SK-N-SH (cell line): ENCODE results near the gene CLRN2. TPM values are rescaled to one million over a fixed set of nuclear protein-coding genes. Genes with fewer than 3 reads are reported as not detected.

Experiments used
- CTCF ChIA-PET: fragments of 300-600, 350-600 bp; formaldehyde crosslinking; extraction: SDS; loops from one replicate; lab custom pipeline; 2021; lab: Yijun Ruan, JAX
- POLR2A ChIA-PET: fragments of 350-600 bp; sonication (Branson Sonifier 250); formaldehyde crosslinking; extraction: SDS; loops from one replicate; lab custom pipeline; 2020; ENCODE audit warnings: antibody characterized with exemption, inconsistent platforms; lab: Yijun Ruan, JAX
- DNase-seq: peaks from one replicate; pipeline ENCODE4 v3.0.0; 2012
- H2AFZ ChIP-seq: fragments of 200-600 bp; sonication (generic); 2 replicates; pipeline ENCODE4 v1.8.1; 2016; ENCODE audit warnings: antibody characterized with exemption, mild to moderate bottlenecking, low read depth
- H3F3A ChIP-seq: fragments of 200-600 bp; sonication (generic); replicated peaks from 2 replicates; pipeline ENCODE3; 2016; ENCODE audit warnings: antibody characterized with exemption, mild to moderate bottlenecking; ENCODE audit not compliant: insufficient read depth
- H3K27ac ChIP-seq, 2 experiments: fragments of 200-500 bp in 1 of 2; fragments of 200-600 bp in 1 of 2; sonication (Bioruptor generic) in 1 of 2; sonication (generic), shearing (Covaris generic) in 1 of 2; 2 replicates each; pipeline versions ENCODE4 v1.5.1 to v1.6.1; 2014 to 2016; ENCODE audit warnings: low read depth in 2 of 2, inconsistent platforms in 1 of 2, low read length in 1 of 2, mild to moderate bottlenecking in 1 of 2, mixed read lengths in 1 of 2
- H3K27me3 ChIP-seq: fragments of 200-600 bp; sonication (generic), shearing (Covaris generic); 2 replicates; pipeline ENCODE4 v1.6.1; 2016; ENCODE audit warnings: mixed run types; ENCODE audit not compliant: insufficient read depth
- H3K36me3 ChIP-seq, 2 experiments: fragments of 200-500 bp in 1 of 2; fragments of 200-600 bp in 1 of 2; sonication (Bioruptor generic) in 1 of 2; sonication (generic) in 1 of 2; replicated peaks in 1 of 2; 2 replicates each; pipeline versions ENCODE3 to v1.5.1; 2014 to 2016; ENCODE audit warnings: low read length in 1 of 2, mild to moderate bottlenecking in 1 of 2; ENCODE audit not compliant: insufficient read depth in 2 of 2, control insufficient read depth in 1 of 2
- H3K4me1 ChIP-seq, 2 experiments: fragments of 200-500 bp in 1 of 2; fragments of 200-600 bp in 1 of 2; sonication (Bioruptor generic) in 1 of 2; sonication (generic), shearing (Covaris generic) in 1 of 2; 2 replicates each; pipeline versions ENCODE4 v1.5.1 to v1.6.1; 2014 to 2016; ENCODE audit warnings: low read depth in 1 of 2, low read length in 1 of 2, mixed run types in 1 of 2; ENCODE audit not compliant: insufficient read depth in 2 of 2, control insufficient read depth in 1 of 2
- H3K4me2 ChIP-seq: fragments of 200-600 bp; sonication (generic), shearing (Covaris generic); 2 replicates; pipeline ENCODE4 v1.6.1; 2017; ENCODE audit warnings: mixed run types
- H3K4me3 ChIP-seq, 2 experiments: fragments of 200-500 bp in 1 of 2; fragments of 200-600 bp in 1 of 2; sonication (Bioruptor generic) in 1 of 2; sonication (generic), shearing (Covaris generic) in 1 of 2; 2 replicates each; pipeline versions ENCODE4 v1.5.1 to v1.8.1; 2014 to 2016; ENCODE audit warnings: low read depth in 2 of 2, inconsistent platforms in 1 of 2, low read length in 1 of 2, mild to moderate bottlenecking in 1 of 2, mixed read lengths in 1 of 2, moderate library complexity in 1 of 2
- H3K79me2 ChIP-seq: fragments of 200-600 bp; sonication (generic); 2 replicates; pipeline ENCODE4 v1.8.1; 2017; ENCODE audit warnings: mild to moderate bottlenecking; ENCODE audit not compliant: insufficient read depth
- H3K9ac ChIP-seq: fragments of 200-600 bp; sonication (generic); 2 replicates; pipeline ENCODE4 v1.6.1; 2017; ENCODE audit warnings: mixed run types
- H3K9me2 ChIP-seq: fragments of 200-600 bp; sonication (generic); 2 replicates; pipeline ENCODE4 v1.6.1; 2017; ENCODE audit warnings: mixed run types
- H3K9me3 ChIP-seq: fragments of 200-600 bp; sonication (generic); 2 replicates; pipeline ENCODE4 v1.6.1; 2017; ENCODE audit warnings: mixed run types, mild to moderate bottlenecking, moderate library complexity
- H4K20me1 ChIP-seq: fragments of 200-600 bp; sonication (generic); 2 replicates; pipeline ENCODE4 v1.6.1; 2017; ENCODE audit warnings: mild to moderate bottlenecking, mixed run types; ENCODE audit not compliant: insufficient read depth
- CHD2 ChIP-seq: fragments of 150-350 bp; IDR thresholded peaks from 2 replicates; pipeline ENCODE4 v1.6.1; 2018; ENCODE audit warnings: low read length; ENCODE audit not compliant: partially characterized antibody
- ELF1 ChIP-seq: IDR thresholded peaks from 2 replicates; pipeline ENCODE4 v1.4.0; 2012
- FOSL2 ChIP-seq: IDR thresholded peaks from 2 replicates; pipeline ENCODE4 v1.4.0; 2012; ENCODE audit warnings: low read depth, mild to moderate bottlenecking, moderate library complexity, borderline replicate concordance
- FOXM1 ChIP-seq: IDR thresholded peaks from 2 replicates; pipeline ENCODE4 v1.4.0; 2012; ENCODE audit warnings: low read depth, mild to moderate bottlenecking
- GABPA ChIP-seq: IDR thresholded peaks from 2 replicates; pipeline ENCODE4 v1.4.0; 2012; ENCODE audit warnings: low read depth, mild to moderate bottlenecking
- MXI1 ChIP-seq: IDR thresholded peaks from 2 replicates; pipeline ENCODE4 v1.6.1; 2012; ENCODE audit warnings: mild to moderate bottlenecking, low read depth, low read length, improper control_type of control experiment
- POLR2AphosphoS5 ChIP-seq: IDR thresholded peaks from 2 replicates; pipeline ENCODE4 v1.6.1; 2012; ENCODE audit warnings: low read depth, low read length
- RCOR1 ChIP-seq: fragments of 150-350 bp; IDR thresholded peaks from 2 replicates; pipeline ENCODE4 v1.6.1; 2017; ENCODE audit warnings: antibody characterized with exemption, low read length
- REST ChIP-seq: IDR thresholded peaks from 2 replicates; pipeline ENCODE4 v1.6.1; 2012; ENCODE audit warnings: mild to moderate bottlenecking, low read depth, low read length, moderate library complexity
- RFX5 ChIP-seq: IDR thresholded peaks from 2 replicates; pipeline ENCODE4 v1.6.1; 2012; ENCODE audit warnings: mild to moderate bottlenecking, improper control_type of control experiment, low read length
- RXRA ChIP-seq: IDR thresholded peaks from 2 replicates; pipeline ENCODE4 v1.4.0; 2012; ENCODE audit warnings: low read depth, mild to moderate bottlenecking, borderline replicate concordance
- SIN3A ChIP-seq: IDR thresholded peaks from 2 replicates; pipeline ENCODE4 v1.6.1; 2012; ENCODE audit warnings: low read depth, mild to moderate bottlenecking, low read length, moderate library complexity, borderline replicate concordance
- SMC3 ChIP-seq: IDR thresholded peaks from 2 replicates; pipeline ENCODE4 v1.6.1; 2012; ENCODE audit warnings: low read depth, low read length, improper control_type of control experiment
- TAF1 ChIP-seq: IDR thresholded peaks from 2 replicates; pipeline ENCODE4 v1.6.1; 2012; ENCODE audit warnings: low read depth, mild to moderate bottlenecking, low read length, moderate library complexity, borderline replicate concordance
- TCF12 ChIP-seq: IDR thresholded peaks from 2 replicates; pipeline ENCODE4 v1.4.0; 2012
- TEAD4 ChIP-seq: IDR thresholded peaks from 2 replicates; pipeline ENCODE4 v1.4.0; 2012; ENCODE audit warnings: mild to moderate bottlenecking, borderline replicate concordance; ENCODE audit not compliant: insufficient read depth
- USF1 ChIP-seq: IDR thresholded peaks from 2 replicates; pipeline ENCODE4 v1.4.0; 2012; ENCODE audit warnings: low read depth, borderline replicate concordance
- USF2 ChIP-seq: fragments of 150-350 bp; IDR thresholded peaks from 2 replicates; pipeline ENCODE4 v1.6.1; 2017; ENCODE audit warnings: antibody characterized with exemption, low read length, low read depth, borderline replicate concordance
- YY1 ChIP-seq: IDR thresholded peaks from 2 replicates; pipeline ENCODE4 v1.4.0; 2012; ENCODE audit warnings: low read depth, mild to moderate bottlenecking
- WGBS: methylation state at CpG from one replicate; pipeline ENCODE4 v1.1.6; 2017; ENCODE audit warnings: low lambda C conversion rate; 5-methylcytosine and 5-hydroxymethylcytosine counted together
- polyA plus RNA-seq, 3 experiments: library from polyadenylated mRNA; depleted of rRNA; stranded (reverse); fragments of >200 nt; gene quantifications; 2 replicates each; pipeline ENCODE4 v1.2.3, GENCODE V29; 2012

Gene CLRN2
- polyA plus RNA-seq, 1 of the 3 experiments (the other 2 are of a cell fraction) = not detected

GRCh38 chr4:17469931-17470674 lies 44.9 kb upstream of the CLRN2 start:
- WGBS = 83% methylated on average over 11 of the region's 11 CpGs
- H3K27ac ChIP-seq = no peak overlapping the region
- H3K4me3 ChIP-seq = no peak overlapping the region
- no peaks in the 10 kb centered on the region for H3K9me3 ChIP-seq
- no peak overlapping the region for H3K4me2 ChIP-seq
- H2AFZ ChIP-seq = no peak overlapping the region
- H3K36me3 ChIP-seq = no peaks in the 10 kb centered on the region
- no peaks in the 10 kb centered on the region for H3F3A ChIP-seq
- POLR2A ChIA-PET = no interaction called here
- no peaks in the 10 kb centered on the region for H4K20me1 ChIP-seq
- no peaks in the 10 kb centered on the region for H3K27me3 ChIP-seq
- TF ChIP-seq POLR2AphosphoS5 (no peak), REST (no peak), CHD2 (no peak), SIN3A (no peak), ELF1 (no peak), YY1 (no peak), MXI1 (no peak), RFX5 (no peak), GABPA (no peak), SMC3 (no peak), TAF1 (no peak), USF1 (no peak), RCOR1 (no peak), TEAD4 (no peak), FOSL2 (no peak), FOXM1 (no peak), RXRA (no peak), USF2 (no peak), TCF12 (no peak)
- no peaks in the 10 kb centered on the region for H3K9me2 ChIP-seq
- H3K79me2 ChIP-seq = no peaks in the 10 kb centered on the region
- DNase-seq = no peak
- no peaks in the 10 kb centered on the region; a peak in 1 of 4 replicates for H3K4me1 ChIP-seq
- no peak overlapping the region for H3K9ac ChIP-seq
- CTCF ChIA-PET = interaction anchor here (1.1 to 3.3 kb wide), 5 partner anchors 16 to 123 kb away, joined by 3 to 20 read pairs (median 11); no protein-coding TSS in a partner anchor
